Kidney (tissue), 14 donors: Measurements from ENCODE around the gene CTSL. TPM values are rescaled to one million over a fixed set of nuclear protein-coding genes. Genes with fewer than 3 reads are reported as not detected.
A peak's percentile ranks its signal among the peaks of the same experiment; 100 is the strongest.

Source experiments
- DNase-seq, 5 donors: peaks; one replicate each; pipeline ENCODE4 v3.0.0-alpha.2; 2013 to 2020
- FAIRE-seq: peaks from 2 replicates; lab custom pipeline; 2012; peaks lifted over from hg19 to GRCh38; lab: Jason Lieb, UNC
- H3K27ac ChIP-seq, 2 donors: one replicate each; pipeline ENCODE4 v1.7.0; 2013; ENCODE audit warnings: low read depth in 2 of 2, low read length in 2 of 2, inconsistent platforms in 1 of 2
- H3K27me3 ChIP-seq: one replicate; pipeline ENCODE4 v1.7.1; 2013; ENCODE audit warnings: low read length, inconsistent platforms; ENCODE audit not compliant: control insufficient read depth, insufficient read depth
- H3K36me3 ChIP-seq, 3 donors: one replicate each; pipeline versions ENCODE4 v1.7.0 to v1.7.1; 2013; ENCODE audit warnings: low read length in 3 of 3, control low read depth in 1 of 3, inconsistent platforms in 1 of 3; ENCODE audit not compliant: insufficient read depth in 3 of 3, control insufficient read depth in 2 of 3
- H3K4me1 ChIP-seq, 3 donors: one replicate each; pipeline versions ENCODE4 v1.7.0 to v1.7.1; 2013; ENCODE audit warnings: low read length in 3 of 3, inconsistent platforms in 1 of 3, low read depth in 1 of 3; ENCODE audit not compliant: control insufficient read depth in 2 of 3, insufficient read depth in 2 of 3
- H3K4me3 ChIP-seq, 3 donors: one replicate each; pipeline versions ENCODE4 v1.7.0 to v1.8.1; 2013; ENCODE audit warnings: low read length in 3 of 3, control low read depth in 1 of 3, inconsistent platforms in 1 of 3
- H3K9ac ChIP-seq, 3 donors: one replicate each; pipeline versions ENCODE4 v1.7.0 to v1.7.1; 2013; ENCODE audit warnings: low read length in 3 of 3, control low read depth in 1 of 3, inconsistent platforms in 1 of 3
- H3K9me3 ChIP-seq, 3 donors: one replicate each; pipeline versions ENCODE4 v1.7.0 to v1.7.1; 2013; ENCODE audit warnings: low read length in 3 of 3, control low read depth in 1 of 3, inconsistent platforms in 1 of 3; ENCODE audit not compliant: control insufficient read depth in 2 of 3, insufficient read depth in 1 of 3
- CTCF ChIP-seq: IDR thresholded peaks from 3 replicates; pipeline ENCODE4 v1.5.1; 2012; ENCODE audit warnings: mild to moderate bottlenecking, moderate library complexity, borderline replicate concordance; ENCODE audit not compliant: insufficient read depth; ENCODE audit errors: extremely low read depth
- intact Hi-C: fragments of 100-400 bp; cut with DNase I; formaldehyde crosslinking; loops from one replicate; pipeline ENCODE4 v1.11.1; 2022
- polyA plus RNA-seq: library from polyadenylated mRNA; stranded (reverse); fragments of 350-450 nt; fragmentation: Illumina TruSeq; extraction: RNeasy Lipid Tissue Mini Kit (QIAGEN cat#74804); gene quantifications from one replicate; pipeline ENCODE4 v1.2.3, GENCODE V29; 2014; ENCODE audit warnings: low read depth, low replicate concordance; ENCODE audit not compliant: insufficient read depth
- total RNA-seq: library from RNA; stranded (reverse); fragmentation: NEBNext Ultra II Directional; extraction: Animal tissue kit (Norgen Biotek cat#: 25700); gene quantifications from one replicate; pipeline ENCODE4 v1.2.1, GENCODE V29; 2021
- donor health status: control.
- donor health status: control.
- donor health status: control.
- donor health status: control.
- donor health status: control.
- donor health status: DM: yes; HTN: yes; CAD: no.
- donor health status: Normal renal cell carcinoma (clear cell type).

Gene CTSL
- total and polyA plus RNA-seq, 2 donors from 2014 or later, result 139 to 237 TPM

- FAIRE-seq, result no peak
- H3K9me3 ChIP-seq, result no peaks in the 10 kb centered on the region
- DNase-seq, result peak in 3 of 5 donors; percentile 21 to 38 (median 22)
- no peaks in the 10 kb centered on the region for H3K4me1 ChIP-seq
- H3K27ac ChIP-seq, result peak overlapping the region; percentile 23 to 65
- TF ChIP-seq CTCF, result no peak
- H3K36me3 ChIP-seq, result peaks cover 0 to 2% (median 0%) of the 10 kb centered on the region in 3 donors
- no peaks in the 10 kb centered on the region for H3K27me3 ChIP-seq
- H3K9ac ChIP-seq, result peak overlapping the region in 1 of 3 donors; percentile 48
- peak overlapping the region in 2 of 3 donors; percentile 7 to 60 for H3K4me3 ChIP-seq
- intact Hi-C loops, result no loop called here
Measured at GRCh38 chr9:87770616-87771315, 44.8 kb downstream of the CTSL start.

GRCh38 chr9:87771316-87772006 is 45.5 kb downstream of the CTSL start:
- Histone ChIP-seq H3K9me3 (no peaks in the 10 kb centered on the region), H3K27me3 (no peaks in the 10 kb centered on the region), H3K4me3 (peak overlapping the region in 1 of 3 donors; percentile 60), H3K9ac (peak overlapping the region in 1 of 3 donors; percentile 48), H3K4me1 (no peaks in the 10 kb centered on the region), H3K27ac (peak overlapping the region; percentile 23 to 65), H3K36me3 (peaks cover 0 to 3% (median 0%) of the 10 kb centered on the region in 3 donors)
- no peak for TF ChIP-seq CTCF
- DNase-seq, result peak in 2 of 5 donors; percentile 48 to 76
- FAIRE-seq, result no peak
- intact Hi-C loops, result no loop called here

GRCh38 chr9:87776481-87777379 is 50.8 kb downstream of the CTSL start:
- no peaks in the 10 kb centered on the region for H3K27me3 ChIP-seq
- no peak overlapping the region for H3K27ac ChIP-seq
- H3K36me3 ChIP-seq, result peaks cover 0 to 3% (median 0%) of the 10 kb centered on the region in 3 donors
- H3K4me3 ChIP-seq, result no peak overlapping the region
- TF ChIP-seq CTCF, result no peak
- H3K9me3 ChIP-seq, result no peaks in the 10 kb centered on the region
- DNase-seq (no peak), FAIRE-seq (no peak)
- H3K4me1 ChIP-seq, result no peaks in the 10 kb centered on the region
- intact Hi-C loops, result no loop called here
- H3K9ac ChIP-seq, result no peak overlapping the region
